Stomach smooth muscle (tissue), 2 donors: ENCODE results near the gene PLD4.

Experiments used
- H3K27ac ChIP-seq: one replicate; pipeline ENCODE4 v1.7.0; 2013; ENCODE audit warnings: mild to moderate bottlenecking, low read length, inconsistent platforms
- H3K27me3 ChIP-seq, 2 donors: one replicate each; pipeline ENCODE4 v1.7.0; 2013; ENCODE audit warnings: low read length in 2 of 2; ENCODE audit not compliant: insufficient read depth in 2 of 2, control insufficient read depth in 1 of 2
- H3K36me3 ChIP-seq, 2 donors: one replicate each; pipeline ENCODE4 v1.7.0; 2013; ENCODE audit warnings: low read length in 2 of 2; ENCODE audit not compliant: control insufficient read depth in 2 of 2, insufficient read depth in 2 of 2
- H3K4me1 ChIP-seq: one replicate; pipeline ENCODE4 v1.7.0; 2013; ENCODE audit warnings: low read length; ENCODE audit not compliant: control insufficient read depth, insufficient read depth
- H3K4me3 ChIP-seq, 2 donors: one replicate each; pipeline ENCODE4 v1.7.0; 2013; ENCODE audit warnings: low read length in 2 of 2
- H3K9ac ChIP-seq, 2 donors: one replicate each; pipeline ENCODE4 v1.7.0; 2013; ENCODE audit warnings: low read length in 2 of 2, mild to moderate bottlenecking in 1 of 2
- H3K9me3 ChIP-seq, 2 donors: one replicate each; pipeline ENCODE4 v1.7.0; 2013; ENCODE audit warnings: low read length in 2 of 2; ENCODE audit not compliant: control insufficient read depth in 2 of 2
- donor health status: healthy.
- donor health status: Pancreatic carcinoma.

The PLD4 gene

DNA sequence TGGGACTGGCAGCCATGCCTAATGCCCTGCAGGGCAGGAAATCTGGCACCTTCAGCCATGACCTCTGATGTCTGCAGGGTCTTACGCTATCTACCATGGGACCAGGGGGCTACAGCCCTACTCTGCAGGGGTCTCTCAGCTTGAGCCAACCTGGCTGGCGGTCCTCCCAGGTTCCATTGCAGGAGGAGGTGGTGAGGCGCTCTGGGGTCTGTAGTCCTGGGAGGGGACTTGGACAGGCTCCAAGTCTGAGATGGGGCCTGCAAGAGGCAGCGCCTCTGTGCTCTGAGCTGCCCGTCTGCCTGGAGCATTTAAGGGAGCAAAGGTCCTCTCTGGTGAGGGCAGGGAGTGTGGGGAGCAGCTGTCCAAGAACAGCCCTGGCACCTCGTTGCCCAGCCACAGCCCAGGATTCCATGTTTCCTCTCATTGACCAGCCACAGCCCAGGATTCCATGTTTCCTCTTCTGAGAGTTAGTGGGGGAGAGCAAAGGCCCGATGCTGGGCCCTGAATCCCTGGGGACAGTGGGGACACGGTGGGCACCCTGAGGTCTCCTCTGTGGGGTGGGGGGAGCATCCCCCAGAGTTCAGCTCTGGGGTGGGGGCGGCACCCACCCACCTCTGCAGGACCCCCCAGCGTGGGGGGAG, 655 bp downstream of the PLD4 start:
- Histone ChIP-seq H3K36me3 (no peaks in the 10 kb centered on the region), H3K4me3 (no peak overlapping the region), H3K4me1 (no peaks in the 10 kb centered on the region), H3K27me3 (no peaks in the 10 kb centered on the region), H3K27ac (no peak overlapping the region), H3K9ac (no peak overlapping the region), H3K9me3 (peaks cover 0 to 5% of the 10 kb centered on the region in 2 donors)

DNA sequence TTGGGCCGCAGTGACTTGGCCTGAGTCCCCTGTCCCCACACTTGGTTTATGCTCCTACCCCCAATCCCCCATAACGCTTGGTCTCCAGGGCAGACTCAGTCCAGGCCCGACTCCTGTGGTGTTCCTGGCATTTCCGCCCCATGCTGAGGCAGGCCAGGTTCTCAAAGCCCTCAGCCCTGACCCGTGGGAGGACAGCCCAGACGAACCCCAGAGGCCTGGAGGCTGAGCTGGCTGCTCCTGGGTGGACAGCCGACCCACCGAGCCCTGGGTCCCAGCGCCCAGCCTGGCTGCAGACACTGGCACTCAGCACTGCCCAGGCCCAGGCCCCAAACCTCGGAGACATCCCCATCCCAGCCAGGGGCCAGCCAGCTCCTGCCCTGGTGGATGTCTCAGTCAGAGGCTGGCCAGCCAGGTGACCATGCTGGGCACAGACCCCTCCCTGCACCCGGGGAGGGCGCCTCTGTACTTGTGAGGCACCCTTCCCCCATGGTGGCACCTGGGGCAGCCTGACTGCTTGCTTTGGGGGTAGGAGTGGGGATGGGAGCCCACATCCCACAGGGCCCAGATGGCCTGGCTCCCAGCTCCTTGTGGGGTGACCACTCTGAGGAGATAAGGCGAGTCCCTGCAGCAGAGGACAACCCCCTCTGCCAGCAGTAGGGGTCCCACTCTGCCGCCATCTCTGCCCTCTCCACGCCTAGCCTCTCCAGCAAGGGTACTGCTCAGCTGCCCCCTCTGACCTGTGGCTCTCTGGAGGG, 1.4 kb downstream of the PLD4 start:
- Histone ChIP-seq H3K27ac (no peak overlapping the region), H3K4me1 (no peaks in the 10 kb centered on the region), H3K4me3 (no peak overlapping the region), H3K9me3 (peaks cover 0 to 5% of the 10 kb centered on the region in 2 donors), H3K36me3 (no peaks in the 10 kb centered on the region), H3K9ac (no peak overlapping the region), H3K27me3 (no peaks in the 10 kb centered on the region)

DNA sequence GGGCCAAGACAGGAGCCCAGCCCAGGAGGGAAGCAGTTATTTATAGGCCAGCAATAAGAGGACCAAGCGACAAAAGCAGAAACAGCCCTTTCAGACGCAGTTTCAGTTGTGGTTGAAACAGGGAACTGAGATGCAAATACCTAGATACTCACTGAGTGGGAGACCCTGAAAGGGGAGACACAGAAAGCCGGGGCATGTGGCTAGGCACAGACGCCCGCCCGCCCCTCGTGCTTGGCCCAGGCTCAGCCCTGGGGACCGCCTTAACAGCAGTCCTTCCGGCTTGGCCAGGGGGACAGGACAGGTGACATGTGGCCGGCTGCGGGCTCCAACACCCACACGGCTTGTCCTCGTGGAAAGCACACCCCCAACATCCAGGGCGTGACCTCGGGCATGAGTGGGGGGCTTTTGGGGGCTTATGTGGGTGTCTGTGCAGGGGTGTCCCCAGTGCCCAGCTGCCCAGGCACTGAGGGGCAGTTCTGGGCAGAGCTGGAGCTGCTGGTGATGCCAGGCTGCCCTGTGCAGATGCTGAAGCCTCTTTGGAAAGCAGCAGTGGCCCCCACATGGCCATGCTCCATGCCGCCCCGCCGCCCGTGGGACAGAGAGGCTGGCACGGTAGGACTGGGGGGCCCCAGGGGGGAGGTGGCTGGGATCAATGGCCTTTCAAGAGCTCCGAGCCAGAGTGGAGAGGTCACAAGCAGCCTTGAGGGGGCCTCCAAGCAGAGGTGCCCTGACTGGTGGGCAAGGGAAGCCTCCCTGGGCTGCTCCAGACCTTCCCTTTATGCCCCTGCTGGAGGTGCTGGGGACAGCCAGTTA, 2.1 kb downstream of the PLD4 start:
- Histone ChIP-seq H3K9ac (no peak overlapping the region), H3K9me3 (peaks cover 0 to 5% of the 10 kb centered on the region in 2 donors), H3K27me3 (no peaks in the 10 kb centered on the region), H3K36me3 (no peaks in the 10 kb centered on the region), H3K4me3 (no peak overlapping the region), H3K27ac (no peak overlapping the region), H3K4me1 (peaks cover 4% of the 10 kb centered on the region)

DNA sequence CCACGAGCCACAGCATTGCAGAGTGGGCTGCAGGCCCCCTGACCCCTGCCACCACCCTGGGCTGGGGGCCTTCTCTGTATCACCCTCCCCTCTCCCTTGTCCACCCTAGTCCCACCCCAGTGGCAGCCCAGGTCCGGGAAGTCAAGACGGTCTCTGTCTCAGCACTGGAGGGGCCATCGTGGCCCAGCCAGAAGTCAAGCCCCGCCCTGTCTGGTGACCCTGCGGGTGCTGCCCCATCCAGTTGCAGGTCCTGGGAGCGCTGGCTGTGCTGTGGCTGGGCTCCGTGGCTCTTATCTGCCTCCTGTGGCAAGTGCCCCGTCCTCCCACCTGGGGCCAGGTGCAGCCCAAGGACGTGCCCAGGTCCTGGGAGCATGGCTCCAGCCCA, 2.7 kb downstream of the PLD4 start:
- Histone ChIP-seq H3K4me1 (peaks cover 8% of the 10 kb centered on the region), H3K36me3 (no peaks in the 10 kb centered on the region), H3K27me3 (no peaks in the 10 kb centered on the region), H3K27ac (no peak overlapping the region), H3K4me3 (no peak overlapping the region), H3K9me3 (peaks cover 0 to 5% of the 10 kb centered on the region in 2 donors), H3K9ac (no peak overlapping the region)

DNA sequence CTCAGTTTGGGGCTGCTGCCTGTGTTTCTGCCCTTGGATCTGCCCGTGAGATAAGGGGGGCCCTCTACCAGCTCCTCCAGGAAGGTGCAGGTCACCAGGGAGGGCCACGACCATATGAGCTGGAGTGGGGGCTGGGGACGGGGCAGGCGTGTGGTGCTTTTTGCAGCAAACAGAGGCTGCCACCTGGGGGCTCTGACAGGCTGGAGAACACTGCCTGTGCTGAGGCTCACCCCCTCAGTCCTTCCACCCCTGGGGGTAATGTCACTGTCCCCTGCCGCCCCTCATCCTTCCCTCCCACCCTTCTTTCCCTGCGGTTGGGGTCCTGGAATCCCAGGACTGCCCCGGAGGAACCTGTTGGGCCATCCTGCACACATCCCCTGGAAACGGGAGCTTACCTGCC, 3.2 kb downstream of the PLD4 start:
- Histone ChIP-seq H3K9me3 (peaks cover 0 to 5% of the 10 kb centered on the region in 2 donors), H3K4me1 (peaks cover 13% of the 10 kb centered on the region), H3K27me3 (no peaks in the 10 kb centered on the region), H3K27ac (no peak overlapping the region), H3K4me3 (no peak overlapping the region), H3K36me3 (no peaks in the 10 kb centered on the region), H3K9ac (no peak overlapping the region)

DNA sequence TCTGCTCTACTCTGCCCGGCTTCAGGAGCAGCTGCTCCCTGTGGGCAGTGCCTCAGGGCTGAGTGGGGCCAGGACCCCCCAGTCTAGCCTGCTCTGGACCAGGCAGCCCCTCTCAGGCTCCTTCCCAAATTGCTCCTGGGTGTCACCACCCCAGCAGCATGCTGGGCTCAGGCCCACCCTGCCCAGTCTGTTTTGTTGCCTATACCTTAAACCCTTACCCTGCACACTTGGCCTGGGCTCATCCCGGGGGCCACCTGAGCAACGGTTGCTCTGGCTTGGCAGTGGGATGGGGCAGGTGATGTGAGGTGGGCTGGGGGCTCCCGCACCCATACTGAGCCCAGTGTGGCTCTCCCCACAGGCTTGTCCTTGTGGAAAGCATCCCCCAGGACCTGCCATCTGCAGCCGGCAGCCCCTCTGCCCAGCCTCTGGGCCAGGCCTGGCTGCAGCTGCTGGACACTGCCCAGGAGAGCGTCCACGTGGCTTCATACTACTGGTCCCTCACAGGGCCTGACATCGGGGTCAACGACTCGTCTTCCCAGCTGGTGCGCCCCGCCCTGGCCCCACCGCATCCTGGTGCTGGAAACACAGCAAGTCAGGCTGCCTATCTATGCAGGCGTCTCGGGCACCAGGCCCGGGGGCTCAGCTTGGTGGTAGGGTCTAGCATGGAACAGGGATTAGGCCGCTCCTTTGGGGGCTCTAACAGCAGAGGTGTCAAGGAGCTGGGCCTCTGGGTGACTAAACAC, 3.9 kb downstream of the PLD4 start:
- Histone ChIP-seq H3K27ac (no peak overlapping the region), H3K9me3 (peaks cover 0 to 5% of the 10 kb centered on the region in 2 donors), H3K4me1 (peaks cover 14% of the 10 kb centered on the region), H3K36me3 (no peaks in the 10 kb centered on the region), H3K27me3 (no peaks in the 10 kb centered on the region), H3K4me3 (no peak overlapping the region), H3K9ac (no peak overlapping the region)

DNA sequence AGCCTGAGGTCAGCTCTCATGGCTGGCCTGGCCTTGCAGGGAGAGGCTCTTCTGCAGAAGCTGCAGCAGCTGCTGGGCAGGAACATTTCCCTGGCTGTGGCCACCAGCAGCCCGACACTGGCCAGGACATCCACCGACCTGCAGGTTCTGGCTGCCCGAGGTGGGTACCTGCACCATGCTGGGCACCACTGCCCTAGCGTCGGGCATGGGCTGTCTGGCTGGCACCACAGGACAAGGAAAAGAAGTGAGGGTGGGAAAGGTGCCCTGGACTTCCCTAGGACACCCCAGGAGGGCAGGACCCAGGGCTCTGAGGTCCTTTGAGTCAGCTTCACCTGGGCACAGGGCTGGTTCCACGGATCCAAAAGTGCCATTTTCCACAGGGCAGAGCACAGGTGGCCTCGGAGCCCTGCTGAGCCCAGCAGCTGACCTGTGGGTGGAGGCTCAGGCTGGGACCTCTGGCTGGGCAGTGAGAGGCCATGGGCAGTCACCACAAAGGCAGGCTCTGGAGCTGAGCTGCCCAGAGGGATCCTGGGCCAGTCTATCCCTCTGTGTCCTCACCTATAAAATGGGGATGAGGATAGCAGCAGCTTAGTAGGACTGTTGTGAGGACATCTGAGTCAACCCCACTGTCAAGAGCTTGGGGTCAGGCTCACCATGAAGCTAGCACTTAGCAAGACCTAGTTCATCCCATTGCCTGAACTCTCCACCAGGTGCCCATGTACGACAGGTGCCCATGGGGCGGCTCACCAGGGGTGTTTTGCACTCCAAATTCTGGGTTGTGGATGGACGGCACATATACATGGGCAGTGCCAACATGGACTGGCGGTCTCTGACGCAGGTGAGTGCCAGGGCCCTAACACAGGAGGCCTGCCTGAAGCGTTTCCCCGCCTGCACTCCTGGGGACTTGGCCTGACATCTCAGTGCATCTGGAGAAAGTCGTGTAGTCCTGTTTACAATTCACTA, 4.9 kb downstream of the PLD4 start:
- Histone ChIP-seq H3K4me1 (peaks cover 14% of the 10 kb centered on the region), H3K27ac (no peak overlapping the region), H3K36me3 (no peaks in the 10 kb centered on the region), H3K4me3 (no peak overlapping the region), H3K9ac (no peak overlapping the region), H3K27me3 (no peaks in the 10 kb centered on the region), H3K9me3 (no peaks in the 10 kb centered on the region)

DNA sequence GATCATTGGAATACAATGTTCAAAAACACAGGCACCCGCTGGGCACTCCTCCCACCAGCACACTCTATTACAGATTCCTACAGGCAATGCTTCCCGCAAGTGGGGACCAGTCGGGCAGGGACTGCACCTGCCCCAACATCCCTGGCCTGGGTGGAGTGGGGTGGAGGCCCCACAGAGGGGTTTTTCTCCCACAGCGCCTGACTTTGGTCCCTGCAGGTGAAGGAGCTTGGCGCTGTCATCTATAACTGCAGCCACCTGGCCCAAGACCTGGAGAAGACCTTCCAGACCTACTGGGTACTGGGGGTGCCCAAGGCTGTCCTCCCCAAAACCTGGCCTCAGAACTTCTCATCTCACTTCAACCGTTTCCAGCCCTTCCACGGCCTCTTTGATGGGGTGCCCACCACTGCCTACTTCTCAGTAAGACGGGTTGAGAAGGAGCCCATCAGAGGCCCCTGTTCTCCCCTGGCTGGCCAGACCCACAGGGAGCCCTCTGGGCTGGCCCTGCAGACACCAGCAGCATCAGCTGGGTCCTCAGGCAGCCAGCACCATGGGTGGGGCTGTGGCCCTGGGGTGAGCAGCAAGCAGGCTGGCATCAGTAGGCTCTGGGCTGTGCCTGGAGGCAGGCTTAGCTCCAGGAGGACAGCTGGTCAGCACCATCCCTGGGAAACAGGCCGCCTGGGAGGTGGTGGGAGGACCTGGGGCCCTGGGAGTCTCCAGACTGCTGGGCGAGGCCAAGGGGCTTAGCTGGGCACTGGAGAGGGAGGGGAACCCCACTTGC, 6.0 kb downstream of the PLD4 start:
- Histone ChIP-seq H3K9ac (no peak overlapping the region), H3K9me3 (no peaks in the 10 kb centered on the region), H3K4me3 (no peak overlapping the region), H3K36me3 (no peaks in the 10 kb centered on the region), H3K4me1 (peaks cover 14% of the 10 kb centered on the region), H3K27ac (no peak overlapping the region), H3K27me3 (no peaks in the 10 kb centered on the region)

DNA sequence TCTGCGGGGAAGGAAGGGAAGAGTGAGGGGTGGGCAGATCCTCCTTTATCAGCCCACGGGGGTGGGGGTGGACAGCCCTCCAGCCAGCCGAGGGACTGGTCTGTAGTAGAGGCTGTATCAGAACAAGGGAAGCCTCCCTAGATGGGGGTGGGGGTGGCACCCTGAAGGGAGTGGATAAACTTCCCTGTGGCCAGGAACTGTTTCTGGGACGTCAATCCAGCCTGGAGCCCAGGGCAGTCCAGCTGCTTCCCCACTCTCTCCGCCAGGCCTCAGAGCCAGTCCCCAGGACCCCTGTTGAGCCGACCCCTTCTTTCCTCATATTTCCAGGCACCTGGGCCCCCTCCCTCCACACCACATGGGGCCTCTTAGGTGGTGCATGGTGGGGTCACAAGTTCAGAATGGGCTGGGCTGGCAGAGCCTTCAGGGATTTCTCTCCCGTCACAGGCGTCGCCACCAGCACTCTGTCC, 6.7 kb downstream of the PLD4 start:
- Histone ChIP-seq H3K9ac (no peak overlapping the region), H3K9me3 (no peaks in the 10 kb centered on the region), H3K4me3 (no peak overlapping the region), H3K27me3 (no peaks in the 10 kb centered on the region), H3K27ac (no peak overlapping the region), H3K4me1 (peaks cover 14% of the 10 kb centered on the region), H3K36me3 (no peaks in the 10 kb centered on the region)
